Measurements from ENCODE around the gene CFAP74.

Gene CFAP74

DNA sequence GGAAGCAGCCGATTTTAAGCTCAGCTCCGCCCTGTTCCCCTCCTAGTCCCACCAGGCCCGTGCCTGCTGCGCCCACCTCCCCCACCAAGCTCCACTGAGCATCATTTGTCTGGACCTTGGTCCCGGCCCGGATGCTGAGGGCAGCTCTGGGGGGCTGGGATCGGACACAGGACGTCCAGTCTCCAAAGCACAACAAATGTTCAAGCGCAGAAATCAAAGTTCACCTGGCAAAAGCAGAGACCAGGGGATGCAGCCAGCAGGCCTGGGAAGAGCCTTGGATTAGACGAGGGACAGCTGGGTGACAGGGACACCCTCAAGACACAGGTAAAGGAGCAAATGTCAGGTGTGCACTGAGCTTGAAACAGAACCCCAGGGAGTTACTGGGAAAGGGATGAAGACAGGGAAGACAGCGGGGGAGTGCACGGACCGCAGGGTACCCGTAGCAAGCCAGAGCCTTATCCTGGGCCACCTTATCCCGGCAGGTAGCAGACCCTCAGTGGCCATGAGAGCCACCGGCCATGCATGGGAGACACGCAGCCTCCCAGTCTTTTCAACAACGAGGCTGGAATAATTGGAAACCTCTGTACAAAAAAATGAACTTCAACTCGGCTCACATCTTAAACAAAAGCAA, 62.3 kb downstream of the CFAP74 start:
- Histone ChIP-seq H3K27ac (ENCODE audit: extremely low read depth, low read depth, low read length) (no peak overlapping the region), H3K9me3 (ENCODE audit: control insufficient read depth, insufficient read depth, low read depth, low read length) (no peaks in the 10 kb centered on the region), H3K4me3 (ENCODE audit: low read depth, low read length) (no peak overlapping the region), H3K36me3 (ENCODE audit: control insufficient read depth in 2 of 2, insufficient read depth in 1 of 2, low read length in 2 of 2) (no peaks in the 10 kb centered on the region), H3K4me1 (ENCODE audit: control insufficient read depth, insufficient read depth, low read length) (no peaks in the 10 kb centered on the region)
- TF ChIP-seq, protein P1, sequence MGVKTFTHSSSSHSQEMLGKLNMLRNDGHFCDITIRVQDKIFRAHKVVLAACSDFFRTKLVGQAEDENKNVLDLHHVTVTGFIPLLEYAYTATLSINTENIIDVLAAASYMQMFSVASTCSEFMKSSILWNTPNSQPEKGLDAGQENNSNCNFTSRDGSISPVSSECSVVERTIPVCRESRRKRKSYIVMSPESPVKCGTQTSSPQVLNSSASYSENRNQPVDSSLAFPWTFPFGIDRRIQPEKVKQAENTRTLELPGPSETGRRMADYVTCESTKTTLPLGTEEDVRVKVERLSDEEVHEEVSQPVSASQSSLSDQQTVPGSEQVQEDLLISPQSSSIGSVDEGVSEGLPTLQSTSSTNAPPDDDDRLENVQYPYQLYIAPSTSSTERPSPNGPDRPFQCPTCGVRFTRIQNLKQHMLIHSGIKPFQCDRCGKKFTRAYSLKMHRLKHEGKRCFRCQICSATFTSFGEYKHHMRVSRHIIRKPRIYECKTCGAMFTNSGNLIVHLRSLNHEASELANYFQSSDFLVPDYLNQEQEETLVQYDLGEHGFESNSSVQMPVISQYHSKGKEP (tag by site-specific recombination; IDR thresholded peaks at IDR 0.05) = no peak
- no peak for TF ChIP-seq ZFP69B (tag by site-specific recombination; IDR thresholded peaks at IDR 0.05)
- TF ChIP-seq ZNF670 (tag by site-specific recombination; IDR thresholded peaks at IDR 0.05; ENCODE audit: low read depth) = no peak
- TF ChIP-seq ZIC2 (tag by site-specific recombination; IDR thresholded peaks at IDR 0.05) = no peak
- no peak for TF ChIP-seq ZNF140 (tag by site-specific recombination; IDR thresholded peaks at IDR 0.05)
- no peak for TF ChIP-seq ZNF544 (tag by site-specific recombination; IDR thresholded peaks at IDR 0.05)
- ChIA-PET POLR2A (no interaction called here), CTCF (interaction anchor here (0.6 to 4.8 kb wide), 7 partner anchors 12 to 584 kb away, joined by 3 to 52 read pairs (median 4); no protein-coding TSS in a partner anchor)

DNA sequence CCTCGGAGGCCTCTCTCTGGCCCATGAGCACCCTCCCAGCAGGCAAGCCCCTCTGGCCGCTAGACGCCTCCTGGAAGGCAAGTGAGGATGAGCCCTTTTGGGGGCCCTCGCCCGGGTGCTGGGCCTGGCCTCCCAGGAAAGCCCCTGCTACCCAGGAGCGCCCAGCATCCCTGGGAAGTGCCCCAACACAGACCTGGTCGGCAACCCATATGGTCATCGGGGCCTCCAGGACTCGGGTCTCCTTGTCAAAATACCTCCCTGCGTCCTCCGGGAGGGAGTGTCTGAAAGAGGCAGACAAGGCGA, 63.5 kb downstream of the CFAP74 start:
- POLR2A ChIA-PET = no interaction called here
- no peak for TF ChIP-seq TRIM28 (IDR thresholded peaks at IDR 0.05; ENCODE audit: borderline replicate concordance, low read length)
- Histone ChIP-seq H3K9me3 (ENCODE audit: control insufficient read depth, insufficient read depth, low read depth, low read length) (no peaks in the 10 kb centered on the region), H3K4me1 (ENCODE audit: control insufficient read depth, insufficient read depth, low read length) (no peaks in the 10 kb centered on the region), H3K4me3 (ENCODE audit: low read depth, low read length) (no peak overlapping the region), H3K27ac (ENCODE audit: extremely low read depth, low read depth, low read length) (no peak overlapping the region), H3K36me3 (ENCODE audit: control insufficient read depth in 2 of 2, insufficient read depth in 1 of 2, low read length in 2 of 2) (no peaks in the 10 kb centered on the region)
- CTCF ChIA-PET = interaction anchor here (0.9 to 4.8 kb wide), 2 partner anchors 106 to 234 kb away, joined by 4 to 52 read pairs; no protein-coding TSS in a partner anchor

DNA sequence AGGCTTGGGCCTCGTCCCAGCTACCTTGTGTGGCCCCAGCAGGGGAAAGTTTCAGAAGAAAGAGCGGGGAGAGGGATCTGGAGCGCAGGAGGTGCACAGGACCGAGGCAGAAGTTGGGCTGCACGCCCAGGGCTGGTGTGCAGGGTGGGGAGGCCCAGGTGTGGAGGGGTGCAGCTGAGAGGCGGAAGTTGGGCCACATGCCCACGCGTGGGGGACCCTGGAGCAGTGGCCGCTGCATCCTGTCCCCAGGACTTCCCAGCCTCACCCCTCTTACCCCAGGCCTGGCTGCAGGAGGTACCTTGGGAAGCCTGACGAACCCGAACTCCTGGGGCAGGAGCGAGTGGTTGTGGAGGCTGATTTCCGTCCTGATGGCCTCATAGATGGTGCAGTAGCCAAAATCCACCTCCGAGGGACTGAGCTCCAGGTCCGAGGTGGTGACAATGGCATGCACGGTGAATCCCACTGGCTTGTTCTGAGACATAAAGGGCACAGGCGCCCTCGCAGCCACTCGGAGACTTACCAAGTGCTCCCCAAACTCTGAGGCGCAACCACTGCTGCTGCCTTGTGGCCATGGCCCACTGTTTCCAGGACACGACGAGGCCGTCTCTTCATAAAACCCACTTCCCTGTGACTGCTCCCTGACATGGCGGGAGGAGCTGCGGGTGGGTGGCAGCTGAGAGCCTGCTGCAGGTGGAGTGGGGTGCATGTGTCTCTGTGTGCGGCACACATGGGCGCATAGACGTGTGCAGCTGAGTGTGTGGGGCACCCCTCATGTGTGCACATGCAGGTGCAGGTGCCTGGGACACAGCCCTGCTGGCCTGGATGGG, 64.1 kb downstream of the CFAP74 start:
- Histone ChIP-seq H3K27ac (ENCODE audit: extremely low read depth, low read depth, low read length) (no peak overlapping the region), H3K4me1 (ENCODE audit: control insufficient read depth, insufficient read depth, low read length) (no peaks in the 10 kb centered on the region), H3K4me3 (ENCODE audit: low read depth, low read length) (no peak overlapping the region), H3K36me3 (ENCODE audit: control insufficient read depth in 2 of 2, insufficient read depth in 1 of 2, low read length in 2 of 2) (no peaks in the 10 kb centered on the region), H3K9me3 (ENCODE audit: control insufficient read depth, insufficient read depth, low read depth, low read length) (no peaks in the 10 kb centered on the region)
- CTCF ChIA-PET = no interaction called here
- TF ChIP-seq ZNF426 (tag by site-specific recombination; IDR thresholded peaks at IDR 0.05) (no peak), ZNF561 (tag by site-specific recombination; IDR thresholded peaks at IDR 0.05; ENCODE audit: borderline replicate concordance) (no peak), ZNF311 (tag by site-specific recombination; IDR thresholded peaks at IDR 0.05; ENCODE audit: borderline replicate concordance) (no peak), ZNF555 (tag by site-specific recombination; conservative IDR thresholded peaks at IDR 0.05) (no peak), YY2 (tag by site-specific recombination; IDR thresholded peaks at IDR 0.05) (no peak), ZBTB17 (tag by site-specific recombination; IDR thresholded peaks at IDR 0.05) (no peak), SP7 (tag by site-specific recombination; IDR thresholded peaks at IDR 0.05) (no peak), FEZF1 (tag by site-specific recombination; IDR thresholded peaks at IDR 0.05) (no peak), ZNF76 (tag by site-specific recombination; IDR thresholded peaks at IDR 0.05; ENCODE audit: borderline replicate concordance, low read depth) (no peak), ZNF335 (tag by site-specific recombination; conservative IDR thresholded peaks at IDR 0.05) (no peak), ZNF174 (tag by site-specific recombination; IDR thresholded peaks at IDR 0.05) (no peak), SP2 (tag by site-specific recombination; IDR thresholded peaks at IDR 0.05) (no peak)
- TF ChIP-seq, protein P2, sequence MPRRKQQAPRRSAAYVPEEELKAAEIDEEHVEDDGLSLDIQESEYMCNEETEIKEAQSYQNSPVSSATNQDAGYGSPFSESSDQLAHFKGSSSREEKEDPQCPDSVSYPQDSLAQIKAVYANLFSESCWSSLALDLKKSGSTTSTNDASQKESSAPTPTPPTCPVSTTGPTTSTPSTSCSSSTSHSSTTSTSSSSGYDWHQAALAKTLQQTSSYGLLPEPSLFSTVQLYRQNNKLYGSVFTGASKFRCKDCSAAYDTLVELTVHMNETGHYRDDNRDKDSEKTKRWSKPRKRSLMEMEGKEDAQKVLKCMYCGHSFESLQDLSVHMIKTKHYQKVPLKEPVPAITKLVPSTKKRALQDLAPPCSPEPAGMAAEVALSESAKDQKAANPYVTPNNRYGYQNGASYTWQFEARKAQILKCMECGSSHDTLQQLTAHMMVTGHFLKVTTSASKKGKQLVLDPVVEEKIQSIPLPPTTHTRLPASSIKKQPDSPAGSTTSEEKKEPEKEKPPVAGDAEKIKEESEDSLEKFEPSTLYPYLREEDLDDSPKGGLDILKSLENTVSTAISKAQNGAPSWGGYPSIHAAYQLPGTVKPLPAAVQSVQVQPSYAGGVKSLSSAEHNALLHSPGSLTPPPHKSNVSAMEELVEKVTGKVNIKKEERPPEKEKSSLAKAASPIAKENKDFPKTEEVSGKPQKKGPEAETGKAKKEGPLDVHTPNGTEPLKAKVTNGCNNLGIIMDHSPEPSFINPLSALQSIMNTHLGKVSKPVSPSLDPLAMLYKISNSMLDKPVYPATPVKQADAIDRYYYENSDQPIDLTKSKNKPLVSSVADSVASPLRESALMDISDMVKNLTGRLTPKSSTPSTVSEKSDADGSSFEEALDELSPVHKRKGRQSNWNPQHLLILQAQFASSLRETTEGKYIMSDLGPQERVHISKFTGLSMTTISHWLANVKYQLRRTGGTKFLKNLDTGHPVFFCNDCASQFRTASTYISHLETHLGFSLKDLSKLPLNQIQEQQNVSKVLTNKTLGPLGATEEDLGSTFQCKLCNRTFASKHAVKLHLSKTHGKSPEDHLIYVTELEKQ (tag by site-specific recombination; IDR thresholded peaks at IDR 0.05; ENCODE audit: borderline replicate concordance) = no peak
- TF ChIP-seq, protein P3, sequence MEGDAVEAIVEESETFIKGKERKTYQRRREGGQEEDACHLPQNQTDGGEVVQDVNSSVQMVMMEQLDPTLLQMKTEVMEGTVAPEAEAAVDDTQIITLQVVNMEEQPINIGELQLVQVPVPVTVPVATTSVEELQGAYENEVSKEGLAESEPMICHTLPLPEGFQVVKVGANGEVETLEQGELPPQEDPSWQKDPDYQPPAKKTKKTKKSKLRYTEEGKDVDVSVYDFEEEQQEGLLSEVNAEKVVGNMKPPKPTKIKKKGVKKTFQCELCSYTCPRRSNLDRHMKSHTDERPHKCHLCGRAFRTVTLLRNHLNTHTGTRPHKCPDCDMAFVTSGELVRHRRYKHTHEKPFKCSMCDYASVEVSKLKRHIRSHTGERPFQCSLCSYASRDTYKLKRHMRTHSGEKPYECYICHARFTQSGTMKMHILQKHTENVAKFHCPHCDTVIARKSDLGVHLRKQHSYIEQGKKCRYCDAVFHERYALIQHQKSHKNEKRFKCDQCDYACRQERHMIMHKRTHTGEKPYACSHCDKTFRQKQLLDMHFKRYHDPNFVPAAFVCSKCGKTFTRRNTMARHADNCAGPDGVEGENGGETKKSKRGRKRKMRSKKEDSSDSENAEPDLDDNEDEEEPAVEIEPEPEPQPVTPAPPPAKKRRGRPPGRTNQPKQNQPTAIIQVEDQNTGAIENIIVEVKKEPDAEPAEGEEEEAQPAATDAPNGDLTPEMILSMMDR (tag by site-specific recombination; IDR thresholded peaks at IDR 0.05) = no peak
- POLR2A ChIA-PET = no interaction called here
